Measurements from ENCODE around the gene CMTM8. TPM values are rescaled to one million over a fixed set of nuclear protein-coding genes. Genes with fewer than 3 reads are reported as not detected.

CMTM8 gene
- total and polyA plus RNA-seq, 2 of the 8 experiments (the other 6 are each of a cell fraction or from before 2014, with no cell fraction given) = 10.5 to 22.4 TPM

DNA sequence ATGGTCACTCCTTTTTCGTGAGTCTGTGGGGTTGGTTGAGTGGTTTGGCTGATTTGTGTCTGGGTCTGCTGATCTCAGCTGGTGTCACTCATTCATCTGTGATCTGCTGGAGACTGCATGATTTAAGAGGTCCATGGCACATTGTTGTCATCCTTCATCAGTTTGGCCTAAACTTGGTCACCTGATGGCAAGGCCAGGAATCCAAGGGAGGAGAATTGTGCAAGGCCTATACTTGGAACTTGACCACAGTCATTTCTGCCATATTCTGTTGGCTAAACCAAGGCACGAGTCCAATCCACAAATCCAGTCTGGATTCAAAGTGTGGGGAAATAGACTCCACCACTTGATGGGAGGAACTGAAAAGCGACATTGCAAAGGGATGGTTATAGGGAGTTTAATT is 67.6 kb downstream of the CMTM8 start (continued):
- TF ChIP-seq TEAD4 (IDR thresholded peaks at IDR 0.05; ENCODE audit: low read depth, low read length) (no peak), CBX5 (IDR thresholded peaks at IDR 0.05; ENCODE audit: low read depth, low read length) (no peak), SIN3A (conservative IDR thresholded peaks at IDR 0.05 in 1 of 2, IDR thresholded peaks at IDR 0.05 in 1 of 2; ENCODE audit: low read depth in 1 of 2, low read length in 2 of 2) (no peak), POLR2A (IDR thresholded peaks at IDR 0.05; ENCODE audit: control extremely low read depth in 1 of 2, low read depth in 2 of 2, low read length in 2 of 2) (no peak), RNF2 (IDR thresholded peaks at IDR 0.05; ENCODE audit: borderline replicate concordance, low read depth, low read length, missing control alignments, poor library complexity, severe bottlenecking) (no peak), GABPA (IDR thresholded peaks at IDR 0.05; ENCODE audit: borderline replicate concordance, insufficient read depth, low read length) (no peak), POLR2AphosphoS5 (IDR thresholded peaks at IDR 0.05; ENCODE audit: low read depth, low read length) (no peak), BRCA1 (IDR thresholded peaks at IDR 0.05; ENCODE audit: low read depth, low read length) (no peak)
